ENCODE results near the gene TWIST1.

Gene TWIST1

DNA sequence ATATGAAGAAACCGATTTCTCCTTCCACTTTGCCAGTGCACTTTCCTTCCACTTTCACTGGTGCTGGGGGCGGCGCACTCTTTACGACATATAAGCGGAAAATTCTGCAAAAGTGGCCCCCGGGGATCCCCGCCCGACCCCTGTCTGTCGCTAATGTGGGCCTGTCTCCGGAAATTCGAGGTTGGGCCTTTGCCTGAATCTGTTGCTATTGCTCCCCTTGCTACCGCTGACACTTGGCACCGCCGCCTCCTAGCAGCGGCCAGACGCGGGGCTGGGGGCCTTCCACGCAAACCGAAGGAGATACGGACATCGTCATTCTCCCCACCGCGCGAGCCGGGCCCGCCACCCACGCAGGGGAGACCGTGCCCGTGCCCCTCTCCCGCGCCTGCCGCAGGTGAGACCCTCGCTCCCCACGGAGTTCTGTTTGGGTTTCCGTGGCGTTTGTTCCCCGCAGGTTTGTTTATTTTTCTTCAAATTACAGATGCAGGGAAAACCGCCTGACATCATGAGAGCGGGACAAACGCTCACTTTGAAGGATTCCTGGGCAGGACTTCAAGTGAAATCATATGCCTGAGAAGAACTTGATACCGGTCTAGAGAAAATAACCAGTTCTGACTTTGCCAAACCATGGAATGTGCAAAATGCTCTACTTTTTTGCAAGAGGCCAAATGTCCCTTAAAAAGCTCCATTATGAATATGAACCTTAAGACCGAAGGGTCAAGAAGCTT is 5.0 kb downstream of the TWIST1 start:
- no peak for DNase-seq

DNA sequence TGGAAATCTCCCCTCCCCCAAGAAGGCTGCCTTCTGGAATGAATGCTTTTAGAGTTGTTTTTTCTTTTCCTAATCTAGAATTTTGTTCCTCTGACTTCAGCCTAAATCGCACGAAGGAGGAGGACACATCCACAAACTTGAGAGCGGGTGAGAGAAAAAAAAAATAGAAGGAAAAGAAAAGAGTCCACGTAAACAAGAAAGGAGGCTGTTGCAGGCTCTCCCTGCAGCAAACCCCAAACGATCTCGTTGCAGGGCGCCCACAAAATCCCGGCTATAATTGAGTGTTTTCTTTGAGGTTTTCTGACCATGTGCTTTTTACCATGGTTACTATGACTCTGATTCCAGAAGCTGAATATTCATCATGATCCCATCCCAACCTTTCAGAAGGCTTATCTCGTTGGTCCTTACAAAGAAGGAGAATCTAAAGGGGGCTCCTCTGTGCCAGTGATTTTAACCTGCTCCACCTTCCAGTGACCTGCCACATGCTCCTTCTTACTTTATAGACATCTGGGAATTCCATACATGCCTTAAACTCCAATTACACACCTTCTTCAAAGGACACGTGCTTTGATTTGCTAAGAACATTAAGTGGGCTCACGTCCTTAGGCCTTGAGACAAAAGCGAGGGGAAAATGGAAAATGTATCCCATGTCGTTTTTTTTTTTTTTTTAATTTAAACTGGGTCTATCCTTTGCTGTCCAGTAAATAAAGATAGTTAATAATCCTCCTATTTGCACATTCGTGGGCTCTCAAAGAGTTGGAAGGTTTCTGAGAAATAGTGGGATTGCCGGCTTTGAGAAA is 5.8 kb downstream of the TWIST1 start:
- DNase-seq: no peak

DNA sequence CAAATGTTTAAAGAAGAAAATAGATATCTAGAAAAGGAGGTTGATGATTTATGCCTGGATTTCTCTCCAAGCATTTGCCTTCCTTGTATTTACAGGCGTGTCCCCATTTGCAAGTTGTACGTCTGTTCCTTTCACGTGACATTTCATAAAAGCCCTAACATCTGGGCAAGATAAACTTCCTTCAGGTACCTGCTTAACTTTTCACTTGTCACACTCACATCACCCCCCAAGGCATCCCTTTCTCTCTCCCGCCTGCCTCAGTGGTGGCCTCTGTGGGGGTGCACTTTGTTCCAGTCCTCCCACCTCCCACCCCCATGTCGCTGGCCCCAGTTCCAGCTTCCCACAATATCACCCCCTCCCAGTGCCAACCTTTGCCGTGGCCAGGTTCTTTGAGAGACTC is 6.7 kb downstream of the TWIST1 start:
- DNase-seq: no peak

DNA sequence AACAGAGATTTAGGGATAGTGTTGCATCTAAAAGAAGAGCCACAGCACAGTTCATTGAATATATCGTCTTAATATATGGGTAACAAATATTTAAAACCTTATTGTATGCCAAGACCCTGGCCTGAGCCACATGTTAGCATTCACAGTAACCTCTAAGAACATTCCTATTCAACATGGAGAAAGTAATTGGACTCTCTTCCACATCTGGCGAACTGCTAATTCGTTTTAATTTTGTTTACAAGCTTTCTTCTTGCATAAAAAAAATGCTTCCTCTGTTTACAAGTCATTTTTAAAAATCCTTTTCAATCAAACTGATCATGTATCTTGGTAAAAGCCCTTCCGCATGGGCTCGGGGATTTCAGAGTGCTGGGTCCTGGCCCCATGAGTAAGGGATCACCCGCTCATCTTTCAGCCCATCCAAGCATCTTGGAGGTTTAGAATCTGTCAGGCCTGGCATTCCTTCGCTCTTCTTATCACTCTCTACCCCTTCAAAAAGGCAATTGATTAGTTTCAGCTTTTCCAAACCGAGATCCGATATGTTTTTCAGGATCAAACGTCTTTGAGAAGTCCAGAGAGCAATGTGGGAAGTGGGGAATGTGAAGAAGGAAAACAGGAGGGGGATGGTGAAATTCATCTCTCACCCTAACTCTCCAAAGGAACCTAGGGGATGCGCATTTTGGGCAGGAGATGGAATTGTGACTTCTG is 7.3 kb downstream of the TWIST1 start:
- DNase-seq: no peak

DNA sequence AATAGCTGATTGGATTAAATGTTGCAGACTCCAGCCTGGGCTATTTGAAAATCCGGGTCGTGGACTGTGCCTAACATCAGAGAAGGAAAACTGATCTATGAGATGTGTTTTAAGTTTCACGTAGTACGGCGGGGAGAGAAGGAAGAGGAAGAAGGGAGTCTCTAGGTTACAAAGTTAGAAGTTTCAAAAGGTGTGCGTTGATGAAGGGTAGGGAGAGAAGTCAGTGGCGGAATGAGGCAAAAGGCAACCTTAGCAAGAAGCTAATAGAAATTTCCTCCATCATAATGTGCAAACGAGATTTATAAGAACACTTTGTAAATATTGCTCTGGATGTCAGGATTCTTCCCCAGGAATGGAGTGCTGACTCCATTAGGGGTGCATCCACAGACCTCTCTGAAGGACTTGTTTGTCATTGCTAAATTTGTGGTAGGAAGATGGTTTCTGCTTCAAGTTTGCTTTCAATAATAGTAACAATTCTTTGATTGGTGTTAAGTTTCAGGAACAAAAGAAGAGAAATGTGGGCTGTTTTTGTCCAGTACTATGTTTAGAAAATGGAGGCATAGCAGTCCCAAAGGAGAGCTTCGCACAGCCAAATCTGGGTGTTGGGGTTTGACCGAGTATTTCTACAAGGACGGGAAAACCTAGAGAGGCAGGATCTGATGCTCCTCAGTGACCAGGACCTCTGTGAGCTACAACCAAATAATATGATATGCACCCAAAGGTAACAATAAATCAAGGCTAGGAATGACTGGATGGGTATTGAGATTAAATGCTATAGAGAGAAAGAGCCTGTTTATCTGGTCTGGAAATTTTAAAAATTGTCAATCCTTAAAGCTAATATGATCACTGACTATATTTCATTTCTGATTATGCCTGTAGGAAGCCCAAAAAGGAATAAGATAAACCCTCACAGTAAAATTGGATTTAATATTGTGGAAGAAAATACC is 8.2 kb downstream of the TWIST1 start:
- DNase-seq: no peak

DNA sequence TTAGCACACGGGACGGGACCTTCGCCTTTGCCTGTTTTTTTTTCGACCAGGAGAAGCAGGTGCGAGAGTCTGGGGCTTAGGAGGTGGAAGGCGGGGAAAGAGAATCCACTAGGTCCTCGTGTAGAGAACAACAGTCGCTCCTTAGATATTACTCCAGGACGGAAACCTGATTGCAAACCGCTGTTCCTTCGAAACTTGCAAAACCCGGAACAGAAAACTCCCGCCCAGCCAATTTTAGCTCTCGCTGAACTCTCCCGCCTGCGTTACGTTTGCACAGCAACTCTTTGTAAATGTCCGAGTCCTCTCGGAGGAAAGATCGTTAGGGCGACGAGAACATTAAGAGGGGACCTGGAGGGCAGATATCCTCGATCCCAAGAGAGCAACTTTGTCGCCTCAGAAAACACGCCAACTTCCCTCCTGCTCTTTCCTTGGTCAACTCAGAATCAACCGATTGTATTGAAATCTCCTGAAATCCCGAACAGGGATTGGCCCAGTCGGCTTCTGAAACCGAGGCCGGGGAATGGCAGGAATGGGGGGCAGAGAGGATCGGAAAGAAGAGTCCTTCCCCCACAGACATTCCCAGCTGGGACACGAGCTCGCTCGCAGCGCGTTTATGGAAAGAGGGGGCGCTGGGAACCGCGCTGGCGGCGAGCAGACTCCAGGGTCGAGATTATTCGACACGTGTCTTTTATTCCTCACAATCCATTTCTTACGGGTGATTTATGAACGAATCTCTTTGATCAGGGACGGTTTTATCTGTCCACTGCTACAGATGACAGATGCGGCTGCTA is 9.9 kb downstream of the TWIST1 start:
- DNase-seq: no peak

DNA sequence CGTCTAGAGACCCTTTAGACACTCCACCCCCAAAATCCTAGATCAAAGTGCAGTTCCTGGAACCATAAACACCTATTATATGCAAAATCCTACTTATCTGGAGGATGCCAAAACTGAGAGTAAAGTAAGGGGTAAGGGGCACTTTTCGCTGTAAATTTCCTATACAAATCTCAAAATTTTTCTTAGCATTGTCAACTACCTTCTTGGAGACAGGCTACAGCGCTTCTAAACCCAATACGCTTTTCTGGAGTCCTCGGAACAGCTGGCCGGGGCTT is 10.4 kb downstream of the TWIST1 start:
- DNase-seq: no peak

DNA sequence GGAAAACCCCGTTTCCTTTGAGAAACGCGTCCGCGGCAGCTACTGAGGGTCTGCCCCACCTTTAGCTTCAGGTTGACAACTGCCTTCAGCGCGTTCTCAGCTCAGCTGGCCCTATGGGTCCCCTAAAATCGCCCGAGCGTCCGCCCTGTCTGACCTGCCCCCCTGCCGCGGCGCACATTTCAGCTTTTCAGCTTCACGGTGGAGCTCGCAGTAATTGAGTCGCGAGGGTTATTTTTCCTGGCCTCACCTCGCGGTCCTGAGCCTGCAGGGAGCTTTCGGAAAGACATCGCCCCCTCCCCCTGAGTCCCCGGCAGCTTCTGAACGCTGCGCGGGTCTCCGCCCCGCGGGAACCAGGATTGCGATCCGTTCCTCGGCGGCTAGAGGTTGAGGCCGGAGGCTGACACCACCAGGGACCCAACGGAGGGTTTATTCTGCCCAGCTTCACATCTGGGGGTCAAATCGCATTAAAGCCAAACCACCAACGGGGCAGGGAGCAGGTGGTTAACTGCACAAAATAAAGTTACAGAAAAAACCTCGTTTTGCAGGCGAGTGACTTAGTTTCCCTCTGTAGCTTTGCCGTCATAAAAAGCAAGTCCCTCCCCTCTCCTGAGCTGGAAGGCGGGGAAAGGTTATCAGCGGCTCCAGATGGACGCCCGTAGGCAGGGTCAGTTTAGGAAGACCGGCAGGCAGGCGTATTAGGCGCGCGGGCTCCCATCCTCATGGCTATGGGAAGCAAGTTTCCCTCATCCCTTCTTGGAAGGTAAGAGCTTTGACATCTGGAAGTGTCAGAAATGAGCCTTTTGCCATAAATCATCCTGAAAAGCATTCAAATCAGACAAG is 11.0 kb downstream of the TWIST1 start:
- DNase-seq: no peak

DNA sequence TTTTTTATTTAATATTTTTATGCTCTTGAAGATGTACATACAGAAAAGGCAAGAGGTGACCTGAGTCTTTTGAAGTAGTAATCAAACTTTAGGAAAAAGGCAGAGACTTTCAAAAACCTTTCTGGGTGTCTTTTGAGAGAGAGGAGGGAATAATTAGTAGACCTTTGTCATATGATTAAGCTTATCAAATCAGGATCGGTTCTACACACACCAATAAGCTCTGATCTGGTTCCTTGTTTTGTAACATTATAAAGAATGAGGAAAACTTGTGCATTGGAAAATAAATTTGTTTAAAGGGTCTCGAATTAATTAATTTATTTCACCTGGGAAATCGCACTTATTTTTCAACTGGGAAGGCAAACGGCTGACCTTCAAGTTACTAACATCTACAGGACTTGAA is 11.9 kb downstream of the TWIST1 start:
- DNase-seq: no peak

DNA sequence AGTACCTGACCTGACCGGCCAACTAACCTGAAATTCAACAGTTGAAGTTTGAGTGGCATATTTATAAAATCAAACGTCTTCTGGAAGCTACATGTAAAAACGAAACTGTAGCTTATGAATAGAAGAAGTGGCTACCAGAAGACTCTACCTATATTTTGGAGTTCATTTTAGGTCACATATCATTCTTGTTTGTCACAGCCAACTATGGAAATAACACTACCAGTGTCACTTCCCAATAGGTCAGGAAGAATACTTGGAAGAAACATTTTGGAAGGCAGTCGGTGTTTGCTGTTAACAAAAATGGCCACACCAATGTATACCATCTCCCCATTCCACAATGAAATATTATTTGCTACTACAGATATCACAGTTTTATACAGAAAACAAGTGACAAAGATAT is 12.6 kb downstream of the TWIST1 start:
- DNase-seq: no peak

DNA sequence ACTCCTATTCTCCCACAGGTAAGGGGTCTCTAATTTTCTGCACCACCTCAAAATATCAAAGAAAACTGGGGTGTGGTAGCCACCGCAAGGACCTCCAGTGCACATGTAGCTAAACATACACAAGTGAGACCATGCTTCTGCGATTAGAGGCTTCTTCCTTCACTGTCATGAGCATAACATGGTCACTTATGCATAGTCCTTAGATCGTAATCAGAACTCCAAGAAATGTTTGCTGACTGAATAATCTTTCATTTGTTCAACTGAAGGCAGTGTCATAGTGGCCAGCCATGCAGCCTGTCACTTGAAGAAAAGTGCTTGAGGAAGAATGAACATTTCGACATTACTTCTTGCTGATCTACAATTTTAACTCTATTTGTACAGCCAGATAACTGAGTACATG is 14.6 kb downstream of the TWIST1 start:
- no peak for DNase-seq

DNA sequence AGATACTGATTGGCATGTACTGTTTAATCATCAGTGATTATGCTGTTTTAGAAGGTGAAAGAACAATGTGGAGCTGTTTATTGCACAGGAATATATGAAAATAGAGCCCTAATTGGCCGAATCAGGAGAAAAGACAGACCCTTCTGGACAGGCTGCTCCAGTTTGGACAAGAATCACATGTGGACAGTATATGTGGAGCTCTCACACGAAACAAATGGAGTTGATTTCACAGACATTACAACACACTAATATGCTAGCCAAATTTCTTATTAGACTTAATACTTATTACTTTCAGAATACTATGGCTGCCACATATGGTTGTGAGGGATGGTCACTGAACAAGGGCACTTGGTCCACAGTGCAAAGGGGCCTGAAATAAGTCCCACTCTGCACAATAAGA is 15.5 kb downstream of the TWIST1 start:
- no peak for DNase-seq

DNA sequence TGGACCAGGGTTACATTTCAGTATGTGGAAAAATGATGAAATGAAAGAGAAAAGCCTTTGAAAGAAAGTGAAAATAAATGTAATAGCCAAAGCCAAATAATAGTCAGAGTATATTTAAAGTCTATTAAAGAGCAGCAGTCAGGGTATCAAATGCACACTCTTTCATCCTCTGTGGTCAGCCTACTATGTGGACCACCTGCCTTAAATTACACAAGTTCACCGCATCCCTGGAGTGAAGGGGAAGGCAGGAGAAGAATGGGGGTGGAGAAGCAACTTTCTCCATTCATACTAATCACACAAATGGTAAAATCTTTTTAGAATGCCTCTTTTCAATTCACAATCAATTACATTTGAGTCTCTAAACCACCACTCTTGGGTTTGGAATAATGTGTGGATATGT is 16.0 kb downstream of the TWIST1 start:
- DNase-seq: no peak

DNA sequence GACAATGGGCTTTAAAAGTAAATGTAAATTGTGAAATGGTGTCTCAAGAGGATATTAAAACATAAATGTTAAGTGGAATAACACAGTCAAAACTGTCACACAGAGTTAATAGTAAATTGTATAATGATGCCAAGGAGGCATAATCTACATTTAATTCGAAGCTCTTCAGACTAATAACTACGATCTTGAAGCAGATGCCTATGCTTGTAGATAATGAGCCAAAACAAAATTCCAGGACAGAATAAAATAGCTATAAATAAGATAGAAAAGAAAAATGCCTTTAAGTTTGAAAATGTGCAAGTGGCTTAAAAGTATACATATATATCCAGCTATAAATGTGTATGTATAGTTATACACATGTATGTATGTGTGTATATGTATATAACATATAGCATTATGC is 17.5 kb downstream of the TWIST1 start:
- no peak for DNase-seq

DNA sequence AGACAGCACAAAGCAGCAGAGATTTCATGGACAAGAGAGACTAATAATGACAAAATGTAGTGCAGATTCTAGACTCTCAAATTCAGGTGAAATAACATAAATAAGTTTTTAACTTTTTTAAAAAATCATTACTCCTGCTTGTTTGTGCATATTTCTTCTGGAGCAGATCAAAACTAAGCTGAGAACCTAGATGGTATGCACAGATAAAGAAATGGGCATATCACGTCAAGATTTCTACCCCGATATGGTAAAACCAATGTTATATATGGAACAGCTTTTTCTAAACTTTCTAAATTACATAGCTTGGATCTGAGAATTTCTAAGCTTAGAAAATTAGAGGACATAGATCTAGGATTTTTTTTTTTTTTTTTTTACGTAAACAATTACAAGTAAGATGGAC is 18.2 kb downstream of the TWIST1 start:
- DNase-seq: no peak

DNA sequence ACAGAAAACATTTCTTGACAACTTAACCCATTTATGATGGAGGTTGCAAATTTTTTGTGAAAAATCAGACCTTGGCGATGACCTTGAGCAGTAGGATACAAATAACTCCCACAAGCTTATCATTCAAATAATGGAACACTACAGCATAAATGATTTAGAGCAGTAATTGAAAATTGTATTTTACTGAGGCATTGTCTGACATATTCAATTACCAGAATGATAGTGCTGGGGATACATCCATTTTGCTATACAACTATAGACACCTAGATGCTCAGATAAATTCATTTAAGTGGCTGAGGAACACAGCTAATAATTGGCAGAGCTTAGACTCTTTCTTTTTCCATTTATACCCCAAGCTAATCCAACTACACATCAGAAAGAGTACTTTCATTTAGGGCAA is 18.9 kb downstream of the TWIST1 start:
- no peak for DNase-seq

DNA sequence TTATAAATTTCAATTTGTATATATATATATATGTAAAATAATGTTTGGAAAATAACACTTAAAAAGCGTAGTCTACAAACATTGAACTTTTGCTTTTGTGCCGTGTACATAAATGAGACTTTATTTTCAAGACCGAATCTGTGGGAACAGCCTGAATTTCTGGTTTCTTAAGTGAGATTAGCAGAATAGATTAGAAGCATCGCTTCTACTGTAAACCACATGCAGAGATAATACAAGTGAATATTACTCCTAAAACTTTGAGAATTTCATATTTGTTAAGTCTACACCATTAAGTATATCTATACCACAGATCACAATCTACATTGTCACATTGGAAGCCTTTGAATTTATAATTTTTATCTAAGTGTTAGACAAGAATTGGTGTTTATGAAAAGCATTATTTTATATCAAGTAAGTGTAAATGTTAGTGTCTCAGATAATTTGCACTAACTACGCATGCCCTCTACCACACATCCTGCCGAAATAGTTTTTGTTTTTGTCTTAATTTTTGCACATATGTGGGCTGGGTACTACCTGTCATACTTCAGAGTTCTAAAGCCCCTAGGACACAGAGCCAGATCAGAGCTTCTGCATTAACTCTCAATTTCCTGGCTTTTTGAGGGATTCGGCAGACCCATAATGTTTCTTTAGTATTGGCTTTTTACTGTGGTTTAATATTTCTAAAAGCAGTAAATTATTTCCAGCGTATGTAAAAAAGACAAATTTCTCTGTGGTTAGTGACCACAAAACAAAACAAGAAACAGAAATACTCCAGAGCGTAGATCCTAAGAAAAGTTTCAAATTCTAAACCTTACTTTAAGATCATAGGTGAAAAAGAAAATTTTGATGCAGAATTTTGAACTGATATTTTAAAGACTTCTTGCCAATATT is 20.0 kb downstream of the TWIST1 start:
- DNase-seq: no peak

DNA sequence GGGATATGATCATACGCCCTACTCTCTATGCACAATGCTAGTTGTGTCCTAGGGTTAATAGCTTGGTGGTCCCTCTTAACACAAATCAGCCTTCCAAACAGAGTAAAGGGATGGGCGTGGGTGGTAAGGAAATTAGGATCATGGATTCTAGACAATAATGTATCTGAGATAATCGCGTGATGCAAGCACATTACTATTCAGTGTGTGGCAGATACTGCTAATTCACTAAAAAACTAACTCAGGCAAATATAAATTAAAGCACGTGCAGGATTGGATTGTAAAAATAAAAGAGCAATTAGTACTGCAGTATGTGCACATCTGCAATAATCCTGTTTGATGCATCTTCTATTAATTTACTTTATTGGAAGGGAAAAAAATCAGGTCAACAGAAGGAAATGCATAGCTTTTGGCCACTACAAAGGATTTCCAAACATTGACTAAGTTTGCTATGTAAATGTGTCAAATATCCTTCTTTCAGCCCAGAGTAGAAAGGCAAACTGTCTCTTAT is 22.0 kb downstream of the TWIST1 start:
- DNase-seq: no peak

DNA sequence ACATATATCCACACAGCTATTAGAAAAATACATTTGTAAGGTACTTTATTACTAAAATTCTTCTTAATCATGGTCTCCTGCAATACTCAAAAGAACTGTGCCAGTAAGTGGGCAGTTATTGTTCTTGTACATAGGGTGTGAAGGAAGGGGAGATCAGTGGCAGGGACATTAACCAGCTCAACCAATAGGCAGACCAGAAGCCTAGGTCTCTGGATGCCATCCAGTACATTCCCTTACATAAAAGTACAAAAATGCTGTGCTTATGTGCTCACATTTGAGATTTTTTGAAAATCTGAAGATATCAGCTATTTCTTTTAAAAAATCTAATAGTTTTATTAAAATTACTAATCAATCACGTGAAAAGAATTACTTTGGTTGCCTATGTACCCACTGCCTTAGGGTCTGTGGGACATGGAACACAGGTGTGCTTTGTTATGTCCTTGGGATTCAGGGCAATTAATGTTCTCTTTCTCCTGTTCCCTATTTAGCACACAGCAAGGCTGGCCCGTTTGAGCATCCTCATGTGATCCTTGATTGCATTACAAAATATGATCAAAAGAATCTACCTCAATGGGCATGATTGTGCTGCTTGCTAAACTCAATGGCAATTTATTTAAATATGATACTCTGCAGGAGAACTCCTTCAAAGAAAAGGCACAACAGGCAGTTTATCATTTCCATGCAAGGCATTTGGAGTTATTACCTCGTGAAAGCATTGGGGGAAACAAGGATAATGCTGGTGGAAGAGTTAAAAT is 22.7 kb downstream of the TWIST1 start:
- DNase-seq: no peak

Measured in bone marrow (tissue), 2 donors.